ENCODE measurements around the gene UBE2G1. TPM values are rescaled to one million over a fixed set of nuclear protein-coding genes. Genes with fewer than 3 reads are reported as not detected.

Gene UBE2G1
- polyA plus RNA-seq, 1 donor: 45.7 TPM

DNA sequence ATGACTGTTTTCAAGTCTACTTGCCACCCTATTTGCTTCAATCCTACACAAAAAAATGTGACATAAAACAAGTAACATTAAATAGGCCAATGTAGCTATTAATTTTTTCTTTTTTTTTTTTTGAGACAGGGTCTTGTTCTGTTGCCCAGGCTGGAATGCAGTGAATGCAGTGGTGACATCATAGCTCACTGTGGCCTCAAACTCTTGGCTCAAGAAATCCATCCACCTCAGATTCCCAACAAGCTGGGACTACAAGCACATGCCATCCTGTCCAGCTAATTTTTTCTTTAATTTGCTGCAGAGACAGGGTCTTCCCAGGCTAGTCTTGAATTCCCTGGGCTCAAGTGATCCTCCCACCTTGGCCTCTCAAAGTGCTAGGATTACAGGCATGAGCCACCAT lies 132.1 kb downstream of the UBE2G1 start:
- Histone ChIP-seq H3K36me3 (ENCODE audit: control insufficient read depth, insufficient read depth, low read length) (peaks cover 34% of the 10 kb centered on the region), H3K27me3 (ENCODE audit: control insufficient read depth, insufficient read depth, low read length) (no peaks in the 10 kb centered on the region), H3K4me3 (ENCODE audit: low read length) (no peak overlapping the region), H3K9me3 (ENCODE audit: control insufficient read depth, low read depth, low read length) (no peaks in the 10 kb centered on the region), H3K4me1 (ENCODE audit: control insufficient read depth, insufficient read depth, low read length) (no peaks in the 10 kb centered on the region), H3K27ac (ENCODE audit: low read length) (no peak overlapping the region)
- DNase-seq: no peak

DNA sequence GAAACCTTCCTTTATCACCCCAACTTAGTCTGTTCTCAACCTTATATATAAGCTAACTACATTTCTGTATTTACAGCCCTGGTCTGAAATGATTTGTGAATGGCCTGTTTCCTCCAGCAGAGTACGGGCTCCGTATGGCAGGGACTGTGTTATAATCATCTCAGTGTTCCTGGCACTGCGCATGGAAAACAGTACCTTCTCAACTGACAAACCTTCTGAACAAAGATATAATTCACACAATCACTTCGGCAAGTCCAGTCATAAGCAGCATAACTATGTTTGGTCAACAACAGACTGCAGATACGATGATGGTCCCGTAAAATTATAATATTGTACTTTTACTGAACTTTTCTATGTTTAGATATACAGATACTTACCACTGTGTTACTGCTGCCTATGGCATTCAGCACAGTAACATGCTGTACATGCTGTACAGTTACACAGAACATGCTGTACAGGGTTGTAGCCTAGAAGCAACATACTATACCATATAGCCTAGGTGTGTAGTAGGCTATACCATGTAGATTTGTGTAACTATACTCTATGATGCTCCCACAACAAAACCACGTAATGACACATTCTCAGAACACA lies 132.7 kb downstream of the UBE2G1 start:
- H3K4me1 ChIP-seq (ENCODE audit: control insufficient read depth, insufficient read depth, low read length): no peaks in the 10 kb centered on the region
- H3K27me3 ChIP-seq (ENCODE audit: control insufficient read depth, insufficient read depth, low read length): no peaks in the 10 kb centered on the region
- no peak for DNase-seq
- no peak overlapping the region for H3K4me3 ChIP-seq (ENCODE audit: low read length)
- WGBS (ENCODE audit: insufficient coverage, low lambda C conversion rate): 100% methylated on average over 1 of the region's 7 CpGs
- no peak overlapping the region for H3K27ac ChIP-seq (ENCODE audit: low read length)
- H3K9me3 ChIP-seq (ENCODE audit: control insufficient read depth, low read depth, low read length): no peaks in the 10 kb centered on the region
- H3K36me3 ChIP-seq (ENCODE audit: control insufficient read depth, insufficient read depth, low read length): peaks cover 33% of the 10 kb centered on the region

DNA sequence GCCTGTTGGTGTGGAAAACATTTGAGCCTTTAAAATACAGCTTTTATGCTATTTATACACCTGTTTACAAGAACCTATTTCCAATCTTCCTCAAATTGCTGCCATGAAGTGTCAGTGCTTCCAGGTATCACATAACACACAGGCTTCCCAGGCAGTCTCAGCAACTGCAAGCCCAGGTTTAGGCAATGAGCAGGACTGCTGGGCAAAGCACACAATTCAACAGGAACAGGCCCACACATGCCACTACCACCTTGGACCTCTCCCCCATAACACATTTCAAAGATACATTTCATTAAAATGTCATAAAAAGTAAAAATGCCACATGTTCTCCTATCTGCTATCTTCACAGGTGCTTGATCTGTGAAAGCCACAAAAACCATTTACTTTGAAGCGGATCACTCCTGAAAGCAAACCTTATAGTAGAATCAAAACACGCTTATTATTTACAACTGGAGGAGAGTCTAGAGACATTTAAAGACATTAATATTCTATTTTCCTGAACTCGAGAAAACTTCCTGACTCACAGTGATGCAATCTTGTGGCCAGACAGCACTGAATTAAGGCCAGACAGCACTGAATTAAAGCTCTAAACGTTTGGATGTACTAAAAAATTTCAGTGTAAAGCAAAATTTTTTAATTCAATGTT lies 134.2 kb downstream of the UBE2G1 start:
- Histone ChIP-seq H3K27ac (ENCODE audit: low read length) (no peak overlapping the region), H3K36me3 (ENCODE audit: control insufficient read depth, insufficient read depth, low read length) (peaks cover 33% of the 10 kb centered on the region), H3K9me3 (ENCODE audit: control insufficient read depth, low read depth, low read length) (no peaks in the 10 kb centered on the region), H3K27me3 (ENCODE audit: control insufficient read depth, insufficient read depth, low read length) (no peaks in the 10 kb centered on the region), H3K4me3 (ENCODE audit: low read length) (no peak overlapping the region), H3K4me1 (ENCODE audit: control insufficient read depth, insufficient read depth, low read length) (no peaks in the 10 kb centered on the region)
- no peak for DNase-seq
- 100% methylated on average over 1 of the region's 4 CpGs for WGBS (ENCODE audit: insufficient coverage, low lambda C conversion rate)

DNA sequence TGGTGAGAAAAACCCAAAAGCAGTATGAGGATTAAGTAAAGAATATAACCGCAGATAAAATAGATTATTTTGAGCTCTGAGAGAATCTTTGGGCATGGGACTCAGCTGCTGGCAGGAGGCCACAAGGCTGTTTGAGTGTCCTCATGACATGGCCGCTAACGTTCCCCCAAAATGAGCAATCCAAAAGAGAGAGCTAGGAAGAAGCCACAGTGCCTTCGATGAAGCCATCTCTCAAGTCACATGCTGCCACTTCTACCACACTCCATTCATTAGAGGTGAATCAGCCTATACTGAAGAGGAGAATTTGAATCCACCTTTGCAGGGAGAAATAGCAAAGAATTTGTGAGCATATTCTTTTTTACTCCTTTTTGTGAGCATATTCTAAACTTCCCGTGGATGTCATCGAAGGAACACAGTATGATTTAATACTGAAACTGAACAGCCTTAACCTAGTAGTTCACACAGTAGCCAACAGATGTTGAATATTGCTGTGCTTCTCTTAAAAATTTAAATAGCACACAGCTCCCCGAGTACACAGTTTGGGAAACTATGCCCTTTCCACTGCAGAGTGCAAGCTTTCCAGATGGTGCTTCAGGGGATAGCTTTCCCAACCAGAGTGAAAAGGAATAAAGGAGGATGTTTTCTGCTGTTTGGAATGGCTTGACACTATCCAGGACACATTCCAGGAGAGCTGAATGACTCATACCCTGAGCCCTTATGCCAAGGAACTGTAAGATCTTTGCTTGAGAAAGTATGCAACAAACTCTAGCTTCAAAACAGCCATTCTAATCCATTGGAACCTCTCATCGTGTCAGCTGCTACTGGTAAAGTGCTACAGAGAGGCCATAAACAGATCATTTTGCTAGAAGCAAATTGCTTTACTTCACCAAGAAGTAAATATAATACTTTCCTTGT lies 136.6 kb downstream of the UBE2G1 start:
- H3K27ac ChIP-seq (ENCODE audit: low read length): peak overlapping the region; percentile 60
- peaks cover 32% of the 10 kb centered on the region for H3K36me3 ChIP-seq (ENCODE audit: control insufficient read depth, insufficient read depth, low read length)
- no peaks in the 10 kb centered on the region for H3K4me1 ChIP-seq (ENCODE audit: control insufficient read depth, insufficient read depth, low read length)
- 33% methylated on average over 1 of the region's 8 CpGs for WGBS (ENCODE audit: insufficient coverage, low lambda C conversion rate)
- H3K4me3 ChIP-seq (ENCODE audit: low read length): no peak overlapping the region
- peak; percentile 37 to 63 for DNase-seq
- H3K9me3 ChIP-seq (ENCODE audit: control insufficient read depth, low read depth, low read length): no peaks in the 10 kb centered on the region
- H3K27me3 ChIP-seq (ENCODE audit: control insufficient read depth, insufficient read depth, low read length): no peaks in the 10 kb centered on the region

DNA sequence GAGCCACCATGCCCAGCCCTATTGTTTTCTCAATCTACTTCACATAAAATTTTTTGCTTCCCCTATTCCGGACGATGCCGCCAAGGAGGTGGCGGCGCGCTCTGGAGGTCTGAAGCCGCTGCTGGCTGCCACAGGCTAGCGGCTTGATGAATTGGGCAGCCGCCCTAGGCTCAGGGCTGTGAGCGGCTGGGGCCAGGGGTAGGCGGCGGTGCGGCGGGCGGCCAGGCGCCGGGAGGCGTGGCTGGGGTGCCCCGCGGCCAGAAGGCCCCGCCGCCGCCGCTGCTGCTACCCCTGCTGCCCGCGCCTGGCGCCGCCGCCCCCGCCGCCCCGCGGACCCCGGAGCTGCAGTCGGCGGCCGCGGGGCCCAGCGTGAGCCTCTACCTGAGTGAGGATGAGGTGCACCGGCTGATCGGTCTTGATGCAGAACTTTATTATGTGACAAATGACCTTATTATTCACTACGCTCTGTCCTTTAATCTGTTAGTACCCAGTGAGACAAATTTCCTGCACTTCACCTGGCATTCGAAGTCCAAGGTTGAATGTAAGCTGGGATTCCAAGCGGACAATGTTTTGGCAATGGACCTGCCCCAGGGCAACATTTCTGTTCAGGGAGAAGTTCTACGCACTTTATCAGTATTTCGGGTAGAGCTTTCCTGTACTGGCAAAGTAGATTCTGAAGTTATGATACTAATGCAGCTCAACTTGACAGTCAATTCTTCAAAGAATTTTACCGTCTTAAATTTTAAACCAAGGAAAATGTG lies 144.4 kb downstream of the UBE2G1 start:
- no peak overlapping the region for H3K27ac ChIP-seq (ENCODE audit: low read length)

DNA sequence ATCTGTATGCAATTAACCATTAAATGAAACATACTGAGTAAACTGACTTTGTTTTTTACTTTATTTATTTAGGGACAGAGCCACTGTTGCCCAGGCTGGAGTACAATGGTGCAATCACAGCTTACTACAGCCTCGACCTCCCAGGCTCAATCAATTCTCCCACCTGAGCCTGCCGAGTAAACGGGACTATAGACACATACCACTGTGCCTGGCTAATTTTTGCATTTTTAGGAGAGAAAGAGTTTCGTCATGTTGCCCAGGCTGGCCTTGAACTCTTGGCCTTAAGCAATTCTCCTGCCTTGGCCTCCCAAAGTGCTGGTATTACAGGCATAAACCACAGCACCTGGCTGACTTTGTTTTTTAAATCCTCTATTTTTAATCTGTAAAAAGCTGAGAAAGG lies 145.3 kb downstream of the UBE2G1 start:
- Histone ChIP-seq H3K27ac (ENCODE audit: low read length) (peak overlapping the region; percentile 66), H3K27me3 (ENCODE audit: control insufficient read depth, insufficient read depth, low read length) (no peaks in the 10 kb centered on the region), H3K4me3 (ENCODE audit: low read length) (no peak overlapping the region), H3K9me3 (ENCODE audit: control insufficient read depth, low read depth, low read length) (no peaks in the 10 kb centered on the region), H3K4me1 (ENCODE audit: control insufficient read depth, insufficient read depth, low read length) (peaks cover 15% of the 10 kb centered on the region), H3K36me3 (ENCODE audit: control insufficient read depth, insufficient read depth, low read length) (peaks cover 19% of the 10 kb centered on the region)
- DNase-seq: no peak
- WGBS (ENCODE audit: insufficient coverage, low lambda C conversion rate): no CpG with 5 or more reads among the region's 4 CpGs

More for the DNA sequence above, 144.4 kb downstream of the UBE2G1 start:
- Histone ChIP-seq H3K36me3 (ENCODE audit: control insufficient read depth, insufficient read depth, low read length) (peaks cover 15% of the 10 kb centered on the region), H3K9me3 (ENCODE audit: control insufficient read depth, low read depth, low read length) (no peaks in the 10 kb centered on the region), H3K27me3 (ENCODE audit: control insufficient read depth, insufficient read depth, low read length) (no peaks in the 10 kb centered on the region), H3K4me1 (ENCODE audit: control insufficient read depth, insufficient read depth, low read length) (peaks cover 15% of the 10 kb centered on the region), H3K4me3 (ENCODE audit: low read length) (no peak overlapping the region)
- WGBS (ENCODE audit: insufficient coverage, low lambda C conversion rate): no CpG with 5 or more reads among the region's 47 CpGs
- DNase-seq: no peak

DNA sequence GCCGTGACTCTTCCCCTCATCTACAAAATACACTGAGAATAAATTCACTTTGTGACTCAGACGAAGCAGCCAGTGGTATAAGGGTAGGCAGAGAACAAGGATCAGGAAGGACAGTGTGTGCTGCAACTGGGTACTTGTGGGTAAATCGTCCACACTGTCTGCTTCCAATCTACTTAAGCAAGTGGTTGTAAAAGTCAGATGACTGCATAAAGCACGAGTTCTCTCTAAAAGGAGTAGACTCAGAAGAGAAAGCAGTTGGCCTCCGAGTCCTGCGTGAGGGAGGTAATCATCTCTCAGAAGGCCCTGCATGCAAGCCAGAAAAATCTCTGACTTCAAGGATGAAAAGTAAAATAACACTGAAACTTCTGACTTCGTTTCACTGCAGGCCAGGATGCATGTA lies 145.8 kb downstream of the UBE2G1 start:
- no peak overlapping the region for H3K4me3 ChIP-seq (ENCODE audit: low read length)
- peaks cover 18% of the 10 kb centered on the region for H3K36me3 ChIP-seq (ENCODE audit: control insufficient read depth, insufficient read depth, low read length)
- H3K4me1 ChIP-seq (ENCODE audit: control insufficient read depth, insufficient read depth, low read length): peaks cover 15% of the 10 kb centered on the region
- H3K27me3 ChIP-seq (ENCODE audit: control insufficient read depth, insufficient read depth, low read length): no peaks in the 10 kb centered on the region
- H3K27ac ChIP-seq (ENCODE audit: low read length): peak overlapping the region; percentile 66
- WGBS (ENCODE audit: insufficient coverage, low lambda C conversion rate): 36% methylated on average over 3 of the region's 7 CpGs
- no peaks in the 10 kb centered on the region for H3K9me3 ChIP-seq (ENCODE audit: control insufficient read depth, low read depth, low read length)
- peak; percentile 88 to 91 for DNase-seq

Other genes with a start within 250 kb of the UBE2G1 start
- gene ZZEF1, start 223.6 kb downstream of the UBE2G1 start, polyA plus RNA-seq: 52.9 TPM
- 20.8 TPM for gene CYB5D2, start 223.5 kb downstream of the UBE2G1 start, polyA plus RNA-seq
- 38.7 TPM for gene ANKFY1, start 102.7 kb downstream of the UBE2G1 start, polyA plus RNA-seq
- 9.2 TPM for gene SPNS3, start 67.3 kb upstream of the UBE2G1 start, polyA plus RNA-seq
- 13.3 TPM for gene SPNS2, start 132.2 kb upstream of the UBE2G1 start, polyA plus RNA-seq
- 46.0 TPM for gene MYBBP1A, start 188.7 kb upstream of the UBE2G1 start, polyA plus RNA-seq
- 2.7 TPM for gene GGT6, start 193.9 kb upstream of the UBE2G1 start, polyA plus RNA-seq
- gene SMTNL2, start 217.9 kb upstream of the UBE2G1 start, polyA plus RNA-seq: 10.1 TPM